K562 (cell line): ENCODE data around the gene CACTIN. TPM values are rescaled to one million over a fixed set of nuclear protein-coding genes. Genes with fewer than 3 reads are reported as not detected.

ENCODE experiments used
- CREM ChIP-seq: IDR thresholded peaks from 2 replicates; pipeline ENCODE4 v1.6.1; 2014; ENCODE audit warnings: antibody characterized with exemption, low read depth
- EGR1 ChIP-seq: fragments of 450-650 bp; conservative IDR thresholded peaks from 2 replicates; pipeline ENCODE4 v1.6.1; 2017; ENCODE audit warnings: mild to moderate bottlenecking
- EP300 ChIP-seq: IDR thresholded peaks from 2 replicates; pipeline ENCODE4 v1.6.1; 2012; ENCODE audit warnings: low read length, improper control_type of control experiment
- MAFG ChIP-seq: fragments of 450-650 bp; conservative IDR thresholded peaks from 2 replicates; pipeline ENCODE4 v1.6.1; 2016; ENCODE audit warnings: missing genetic modification characterization, missing compliant biosample characterization
- MCM2 ChIP-seq: fragments of 450-650 bp; IDR thresholded peaks from 2 replicates; pipeline ENCODE4 v1.6.1; 2017; ENCODE audit warnings: low read depth, mild to moderate bottlenecking
- MEIS2 ChIP-seq: fragments of 450-650 bp; IDR thresholded peaks from 2 replicates; pipeline ENCODE4 v1.6.1; 2014; ENCODE audit warnings: mild to moderate bottlenecking; ENCODE audit not compliant: partially characterized antibody
- MYNN ChIP-seq, 2 experiments: sonication (generic); formaldehyde crosslinking in 1 of 2; IDR thresholded peaks; 2 replicates each; pipeline versions ENCODE4 v1.5.0 to v1.6.1; 2016 to 2020; ENCODE audit warnings: antibody characterized with exemption in 1 of 2, missing genetic modification reagents in 1 of 2
- NEUROD1 ChIP-seq: fragments of 150-350 bp; IDR thresholded peaks from 2 replicates; pipeline ENCODE4 v1.6.1; 2014; ENCODE audit warnings: borderline replicate concordance, low read length, low read depth; ENCODE audit not compliant: partially characterized antibody
- NFIX ChIP-seq: fragments of 250-450 bp; sonication (Bioruptor Pico); IDR thresholded peaks from 2 replicates; pipeline ENCODE4 v1.4.0; 2020; ENCODE audit warnings: low read depth, mild to moderate bottlenecking, moderate library complexity
- NFRKB ChIP-seq: fragments of 450-650 bp; IDR thresholded peaks from 2 replicates; pipeline ENCODE4 v1.6.1; 2016; ENCODE audit warnings: low read depth
- PHF20 ChIP-seq: fragments of 450-650 bp; IDR thresholded peaks from 2 replicates; pipeline ENCODE4 v1.6.1; 2018; ENCODE audit not compliant: partially characterized antibody
- POLR2AphosphoS2 ChIP-seq: IDR thresholded peaks from 2 replicates; pipeline ENCODE4 v1.6.1; 2012; ENCODE audit warnings: low read length, improper control_type of control experiment
- RBM25 ChIP-seq: fragments of 200-400 bp; formaldehyde crosslinking; IDR thresholded peaks from 2 replicates; pipeline ENCODE4 v1.6.1; 2018; ENCODE audit warnings: low read length, low read depth, moderate library complexity; ENCODE audit not compliant: severe bottlenecking
- RFX5 ChIP-seq: IDR thresholded peaks from 2 replicates; pipeline ENCODE4 v1.6.1; 2011; ENCODE audit warnings: low read depth, mild to moderate bottlenecking, improper control_type of control experiment, low read length
- SAFB ChIP-seq: fragments of 200-400 bp; formaldehyde crosslinking; IDR thresholded peaks from 2 replicates; pipeline ENCODE4 v1.6.1; 2017; ENCODE audit warnings: low read depth, low read length, borderline replicate concordance
- SREBF1 ChIP-seq: fragments of 150-350 bp; IDR thresholded peaks from 2 replicates; pipeline ENCODE4 v1.6.1; 2014; ENCODE audit warnings: antibody characterized with exemption, low read depth, low read length, borderline replicate concordance
- TBL1XR1 ChIP-seq, 2 experiments: IDR thresholded peaks; 2 replicates each; pipeline ENCODE4 v1.6.1; 2012; ENCODE audit warnings: improper control_type of control experiment in 2 of 2, low read length in 2 of 2, mild to moderate bottlenecking in 1 of 2
- TGIF2 ChIP-seq: sonication (generic); formaldehyde crosslinking; IDR thresholded peaks from 2 replicates; pipeline ENCODE4 v1.8.1; 2022; ENCODE audit warnings: mild to moderate bottlenecking, missing genetic modification reagents, moderate library complexity
- USF2 ChIP-seq: sonication (generic); formaldehyde crosslinking; IDR thresholded peaks from 2 replicates; pipeline ENCODE4 v1.5.0; 2020; ENCODE audit warnings: missing genetic modification reagents
- ZBTB17 ChIP-seq: fragments of 450-650 bp; formaldehyde crosslinking; IDR thresholded peaks from 2 replicates; pipeline ENCODE4 v1.4.0; 2020; ENCODE audit warnings: mild to moderate bottlenecking
- ZEB2 ChIP-seq: fragments of 450-650 bp; IDR thresholded peaks from 2 replicates; pipeline ENCODE4 v1.6.1; 2016
- ZNF143 ChIP-seq: sonication (generic); formaldehyde crosslinking; IDR thresholded peaks from 2 replicates; pipeline ENCODE4 v1.9.0; 2022; ENCODE audit warnings: mild to moderate bottlenecking, missing genetic modification reagents
- ZNF512 ChIP-seq: IDR thresholded peaks from 2 replicates; pipeline ENCODE4 v1.6.1; 2016; ENCODE audit warnings: missing genetic modification characterization, missing compliant biosample characterization
- polyA plus RNA-seq, 8 experiments: library from polyadenylated mRNA; depleted of rRNA in 4 of 8; stranded (reverse) in 5 of 8; unstranded in 3 of 8; fragments of >200 nt; fragmentation: Nextera tagmentation in 2 of 8; fragmentation: Illumina TruSeq in 1 of 8; extraction: Ambion mirVana in 2 of 8; extraction: Trizol in 1 of 8; gene quantifications; 2 replicates each; pipeline versions ENCODE4 v1.2.1 to v1.2.3, GENCODE V29; 2011 to 2014; ENCODE audit warnings: inconsistent platforms in 1 of 8, missing spikeins in 1 of 8
- total RNA-seq, 7 experiments: library from RNA; depleted of rRNA in 6 of 7; stranded (reverse); fragments of >200 nt in 6 of 7; fragmentation: Illumina TruSeq in 2 of 7; extraction: Trizol in 2 of 7; gene quantifications; 2 replicates each; pipeline versions ENCODE4 v1.2.1 to v1.2.3, GENCODE V29; 2011 to 2021; ENCODE audit warnings: low replicate concordance in 1 of 7
- TF ChIP-seq, protein P1 (sequence below): fragments of 450-650 bp; formaldehyde crosslinking; IDR thresholded peaks from 2 replicates; pipeline ENCODE4 v1.4.0; 2020; ENCODE audit warnings: mild to moderate bottlenecking, moderate library complexity

CACTIN gene
- total and polyA plus RNA-seq, 9 of the 15 experiments (the other 6 are each of a cell fraction or from before 2014, with no cell fraction given): 0.15 to 49.2 (median 15.0) TPM

DNA sequence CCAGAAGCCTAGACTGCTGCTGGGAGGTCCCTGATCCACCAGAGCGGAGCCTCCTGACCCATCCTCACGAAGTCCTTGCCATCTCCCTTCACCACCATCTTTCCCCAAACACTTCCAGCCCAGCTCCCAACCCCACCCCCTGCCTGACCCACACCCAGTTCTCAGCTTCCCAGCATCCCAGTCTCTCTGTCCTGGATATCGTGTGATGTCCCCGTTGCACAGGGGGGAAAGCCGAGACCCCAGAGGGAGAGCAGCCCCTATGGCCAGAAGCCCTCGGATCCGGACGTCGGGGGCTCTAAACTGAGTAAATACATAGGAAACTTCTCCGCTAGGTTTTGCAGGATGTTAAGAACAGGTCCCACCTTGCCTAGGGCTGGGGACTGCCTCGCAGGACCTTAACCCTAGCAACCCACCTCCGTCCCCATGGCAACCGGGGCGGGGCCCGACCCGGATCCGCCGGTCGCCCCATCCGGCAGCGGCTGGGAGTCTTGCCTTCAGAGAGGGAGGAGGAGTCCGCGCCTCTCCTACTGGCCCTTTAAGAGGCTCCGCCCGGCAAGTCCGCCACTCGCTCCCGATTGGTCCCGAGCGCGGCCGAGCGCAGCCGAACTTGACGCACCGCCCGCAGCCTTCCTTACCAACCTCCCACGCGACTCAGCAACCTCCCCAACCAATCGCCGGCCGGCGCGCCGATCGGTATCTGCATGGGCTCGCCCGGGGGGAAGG, 54.3 kb downstream of the CACTIN start (continued):
- TF ChIP-seq PHF20 (no peak), MAFG (tag) (no peak), NEUROD1 (peak; percentile 90), TGIF2 (CRISPR knock-in tag) (no peak), TBL1XR1 (IDR thresholded peaks at IDR 0.05; ENCODE audit: low read length in 2 of 2) (peak in 1 of 2 experiments; percentile 33; a peak in 1 of 4 replicates), MYNN (IDR thresholded peaks at IDR 0.05) (peak; percentile 81; the same call in 1 of the 2 replicates), MYNN (CRISPR knock-in tag; IDR thresholded peaks at IDR 0.05) (no peak), SREBF1 (0 out of 2 replicates have a peak, but pooled peaks have one; percentile 27), NFRKB (no peak), RFX5 (0 out of 2 replicates have a peak, but pooled peaks have one; percentile 46), ZNF512 (tag) (no peak), NFIX (CRISPR knock-in tag) (no peak), USF2 (CRISPR knock-in tag) (no peak), EP300 (no peak; the same call in 1 of the 2 replicates), ZBTB17 (CRISPR knock-in tag) (no peak), MEIS2 (no peak), SAFB (no peak), ZNF143 (CRISPR knock-in tag) (no peak), RBM25 (peak; percentile 95), POLR2AphosphoS2 (no peak), CREM (peak; percentile 78), EGR1 (peak; percentile 94), MCM2 (no peak), ZEB2 (no peak)
- TF ChIP-seq, protein P1, sequence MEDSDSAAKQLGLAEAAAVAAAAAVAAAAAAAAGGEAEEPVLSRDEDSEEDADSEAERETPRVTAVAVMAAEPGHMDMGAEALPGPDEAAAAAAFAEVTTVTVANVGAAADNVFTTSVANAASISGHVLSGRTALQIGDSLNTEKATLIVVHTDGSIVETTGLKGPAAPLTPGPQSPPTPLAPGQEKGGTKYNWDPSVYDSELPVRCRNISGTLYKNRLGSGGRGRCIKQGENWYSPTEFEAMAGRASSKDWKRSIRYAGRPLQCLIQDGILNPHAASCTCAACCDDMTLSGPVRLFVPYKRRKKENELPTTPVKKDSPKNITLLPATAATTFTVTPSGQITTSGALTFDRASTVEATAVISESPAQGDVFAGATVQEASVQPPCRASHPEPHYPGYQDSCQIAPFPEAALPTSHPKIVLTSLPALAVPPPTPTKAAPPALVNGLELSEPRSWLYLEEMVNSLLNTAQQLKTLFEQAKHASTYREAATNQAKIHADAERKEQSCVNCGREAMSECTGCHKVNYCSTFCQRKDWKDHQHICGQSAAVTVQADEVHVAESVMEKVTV (CRISPR knock-in tag): peak; percentile 100
